OCI-LY7 (cell line): ENCODE results near the gene RPS16. TPM values are rescaled to one million over a fixed set of nuclear protein-coding genes. Genes with fewer than 3 reads are reported as not detected.

Experiments
- BruUV-seq: library from RNA; stranded (reverse); fragments of 400-500 nt; replicated peaks from 2 replicates; lab custom pipeline; 2021; lab: Mats Ljungman, UMichigan
- CTCF ChIA-PET: fragments of 300-600 bp; sonication (Branson Sonifier 250); formaldehyde crosslinking; loops from one replicate; lab custom pipeline; 2022; ENCODE audit warnings: antibody characterized with exemption; ENCODE audit not compliant: unreplicated experiment; lab: Charles Lee
- POLR2A ChIA-PET: fragments of 300-600 bp; sonication (Branson Sonifier 250); formaldehyde crosslinking; loops from one replicate; lab custom pipeline; 2022; ENCODE audit warnings: antibody characterized with exemption; lab: Charles Lee
- DNase-seq: peaks from one replicate; pipeline ENCODE4 v3.0.0-alpha.2; 2015; ENCODE audit warnings: low spot score
- H2AFZ ChIP-seq: fragments of 200-600 bp; sonication (generic), shearing (Covaris generic); 2 replicates; pipeline ENCODE4 v1.6.1; 2014; ENCODE audit warnings: mild to moderate bottlenecking, antibody characterized with exemption, low read length, moderate library complexity
- H3K27ac ChIP-seq: fragments of 200-600 bp; sonication (generic); 2 replicates; pipeline ENCODE4 v1.5.1; 2014; ENCODE audit warnings: mixed run types, low read depth, mild to moderate bottlenecking, moderate library complexity, low read length, inconsistent platforms; ENCODE audit not compliant: poor library complexity, severe bottlenecking
- H3K36me3 ChIP-seq: fragments of 200-600 bp; sonication (generic); 2 replicates; pipeline ENCODE4 v1.6.1; 2014; ENCODE audit warnings: mild to moderate bottlenecking, antibody characterized with exemption, low read length, moderate library complexity, mixed read lengths; ENCODE audit not compliant: insufficient read depth
- H3K4me1 ChIP-seq: fragments of 200-600 bp; sonication (generic); 2 replicates; pipeline ENCODE4 v1.5.1; 2014; ENCODE audit warnings: mild to moderate bottlenecking, low read length; ENCODE audit not compliant: insufficient read depth, poor library complexity, severe bottlenecking
- H3K4me2 ChIP-seq: fragments of 200-600 bp; sonication (generic); 2 replicates; pipeline ENCODE4 v1.6.1; 2014; ENCODE audit warnings: mild to moderate bottlenecking, low read length
- H3K4me3 ChIP-seq: fragments of 200-600 bp; sonication (generic); 2 replicates; pipeline ENCODE4 v1.5.1; 2014; ENCODE audit warnings: mild to moderate bottlenecking, low read depth, low read length; ENCODE audit not compliant: poor library complexity, severe bottlenecking
- H3K79me2 ChIP-seq: fragments of 200-600 bp; sonication (generic); 2 replicates; pipeline ENCODE4 v1.6.1; 2016; ENCODE audit warnings: low read depth, mild to moderate bottlenecking, low read length, moderate library complexity, mixed read lengths; ENCODE audit not compliant: insufficient read depth
- H3K9me2 ChIP-seq: fragments of 200-600 bp; sonication (generic); 2 replicates; pipeline ENCODE4 v1.6.1; 2016; ENCODE audit warnings: mild to moderate bottlenecking, low read length, mixed read lengths; ENCODE audit not compliant: insufficient read depth
- H3K9me3 ChIP-seq: fragments of 200-600 bp; sonication (generic); 2 replicates; pipeline ENCODE4 v1.6.1; 2014; ENCODE audit warnings: mild to moderate bottlenecking, mixed run types, low read length, mixed read lengths
- H4K20me1 ChIP-seq: fragments of 200-600 bp; sonication (generic); 2 replicates; pipeline ENCODE4 v1.6.1; 2014; ENCODE audit warnings: mild to moderate bottlenecking, antibody characterized with exemption, low read length, moderate library complexity, mixed read lengths; ENCODE audit not compliant: insufficient read depth
- EZH2phosphoT487 ChIP-seq: fragments of 200-600 bp; sonication (generic); IDR thresholded peaks from 2 replicates; pipeline ENCODE4 v1.6.1; 2018; ENCODE audit warnings: low read depth, borderline replicate concordance, mild to moderate bottlenecking, mixed run types, antibody characterized with exemption, low read length, moderate library complexity, mixed read lengths
- intact Hi-C: fragments of 100-400 bp; cut with micrococcal nuclease; formaldehyde crosslinking; loops from one replicate; pipeline ENCODE4 v1.10.0; 2022; ENCODE audit not compliant: unreplicated experiment
- total RNA-seq, 2 experiments: library from RNA; depleted of rRNA in 1 of 2; stranded (reverse); fragments of >200 nt in 1 of 2; shearing (Covaris generic) in 1 of 2; gene quantifications; 2 replicates each; pipeline ENCODE4 v1.2.3, GENCODE V29; 2014 to 2022
- TF ChIP-seq, protein P1 (sequence below): fragments of 200-600 bp; sonication (generic); conservative IDR thresholded peaks from 2 replicates; pipeline ENCODE4 v1.5.1; 2014; ENCODE audit warnings: mild to moderate bottlenecking, antibody characterized with exemption, low read length, moderate library complexity, mixed read lengths

Gene RPS16
- total RNA-seq, 2 experiments from 2014 or later = 634 to 3,661 TPM

DNA sequence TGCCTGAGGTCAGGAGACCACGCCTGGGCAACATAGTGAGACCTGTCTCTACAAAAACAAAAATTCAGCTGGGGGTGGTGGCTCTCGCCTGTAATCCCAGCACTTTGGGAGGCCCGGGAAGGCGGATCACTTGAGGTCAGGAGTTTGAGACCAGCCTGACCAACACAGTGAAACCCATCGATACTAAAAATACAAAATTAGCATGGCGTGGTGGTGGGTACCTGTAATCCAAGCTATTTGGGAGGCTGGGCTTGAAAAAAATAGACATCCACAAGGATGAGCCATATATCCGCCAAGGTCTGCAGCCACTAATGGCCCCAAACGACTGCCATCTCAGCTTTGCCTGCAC is 3.1 kb downstream of the RPS16 start:
- no peak overlapping the region for H3K27ac ChIP-seq
- H3K36me3 ChIP-seq = peaks cover 54% of the 10 kb centered on the region
- no peak overlapping the region for H2AFZ ChIP-seq
- BruUV-seq = no TSS peak
- H3K4me2 ChIP-seq = 0 out of 2 replicates have a peak overlapping the region, but pooled peaks have one; percentile 93
- DNase-seq = no peak
- peaks cover 36% of the 10 kb centered on the region for H3K79me2 ChIP-seq
- no peaks in the 10 kb centered on the region for H3K9me2 ChIP-seq
- peaks cover 26% of the 10 kb centered on the region for H3K4me1 ChIP-seq
- H4K20me1 ChIP-seq = peaks cover 17% of the 10 kb centered on the region
- POLR2A ChIA-PET = interaction anchor here (0.6 kb wide), 1 partner anchor 15 kb away, joined by 3 read pairs; no protein-coding TSS in a partner anchor
- no peak overlapping the region for H3K4me3 ChIP-seq
- CTCF ChIA-PET = no interaction called here
- H3K9me3 ChIP-seq = no peaks in the 10 kb centered on the region
- intact Hi-C loops = no loop called here
- TF ChIP-seq, protein P1, sequence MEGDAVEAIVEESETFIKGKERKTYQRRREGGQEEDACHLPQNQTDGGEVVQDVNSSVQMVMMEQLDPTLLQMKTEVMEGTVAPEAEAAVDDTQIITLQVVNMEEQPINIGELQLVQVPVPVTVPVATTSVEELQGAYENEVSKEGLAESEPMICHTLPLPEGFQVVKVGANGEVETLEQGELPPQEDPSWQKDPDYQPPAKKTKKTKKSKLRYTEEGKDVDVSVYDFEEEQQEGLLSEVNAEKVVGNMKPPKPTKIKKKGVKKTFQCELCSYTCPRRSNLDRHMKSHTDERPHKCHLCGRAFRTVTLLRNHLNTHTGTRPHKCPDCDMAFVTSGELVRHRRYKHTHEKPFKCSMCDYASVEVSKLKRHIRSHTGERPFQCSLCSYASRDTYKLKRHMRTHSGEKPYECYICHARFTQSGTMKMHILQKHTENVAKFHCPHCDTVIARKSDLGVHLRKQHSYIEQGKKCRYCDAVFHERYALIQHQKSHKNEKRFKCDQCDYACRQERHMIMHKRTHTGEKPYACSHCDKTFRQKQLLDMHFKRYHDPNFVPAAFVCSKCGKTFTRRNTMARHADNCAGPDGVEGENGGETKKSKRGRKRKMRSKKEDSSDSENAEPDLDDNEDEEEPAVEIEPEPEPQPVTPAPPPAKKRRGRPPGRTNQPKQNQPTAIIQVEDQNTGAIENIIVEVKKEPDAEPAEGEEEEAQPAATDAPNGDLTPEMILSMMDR = no peak
- TF ChIP-seq EZH2phosphoT487 = no peak

DNA sequence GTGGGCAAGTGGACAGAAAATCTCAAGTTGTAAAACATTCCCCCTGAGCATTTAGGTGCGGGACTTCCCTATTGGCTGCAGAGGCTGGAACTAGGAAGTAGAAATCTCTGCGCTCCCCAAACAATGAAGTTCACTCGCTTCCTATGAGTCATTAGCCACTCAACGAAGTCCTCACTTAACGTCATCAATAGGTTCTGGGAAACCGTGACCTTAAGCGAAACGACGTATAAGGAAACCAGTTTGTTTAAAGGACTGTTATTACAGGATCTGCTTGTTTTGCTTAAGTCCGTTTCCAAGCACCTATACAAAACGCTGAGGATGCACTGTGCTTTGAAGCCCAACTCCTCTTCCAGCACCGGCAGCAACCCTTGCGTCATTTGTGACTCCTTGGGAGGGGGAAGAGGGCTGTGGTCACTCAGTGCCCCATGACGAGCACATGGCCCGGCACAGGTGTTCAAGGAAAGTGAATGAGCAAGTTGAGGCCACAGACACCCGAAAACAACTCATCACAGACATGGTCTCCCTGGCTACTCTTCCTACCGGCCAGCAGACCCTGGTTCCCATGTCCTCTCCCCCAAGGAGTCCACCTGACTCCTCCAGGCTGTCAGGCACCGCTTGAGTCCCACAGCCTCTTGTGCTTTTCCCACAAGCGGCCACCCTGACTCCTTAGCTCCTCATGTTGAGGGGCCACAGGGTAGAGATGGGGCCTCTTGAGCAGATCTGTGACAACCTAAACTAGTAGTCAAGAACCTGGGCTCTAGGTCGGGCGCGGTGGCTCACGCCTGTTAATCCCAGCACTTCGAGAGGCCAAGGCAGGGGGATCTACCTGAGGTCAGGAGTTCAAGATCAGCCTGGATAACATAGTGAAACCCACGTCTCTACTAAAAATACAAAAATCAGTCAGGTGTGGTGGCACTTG is 4.8 kb downstream of the RPS16 start:
- no peak overlapping the region for H3K4me2 ChIP-seq
- CTCF ChIA-PET = no interaction called here

More for the DNA sequence above, 4.8 kb downstream of the RPS16 start:
- BruUV-seq = no TSS peak
- Histone ChIP-seq H3K4me1 (peaks cover 18% of the 10 kb centered on the region), H3K36me3 (peaks cover 56% of the 10 kb centered on the region), H3K79me2 (peaks cover 30% of the 10 kb centered on the region), H3K27ac (peak overlapping the region; percentile 11), H2AFZ (no peak overlapping the region), H3K9me3 (no peaks in the 10 kb centered on the region), H3K4me3 (no peak overlapping the region), H3K9me2 (no peaks in the 10 kb centered on the region), H4K20me1 (peaks cover 17% of the 10 kb centered on the region)
- intact Hi-C loops = no loop called here
- TF ChIP-seq, protein P1 = no peak
- no peak for TF ChIP-seq EZH2phosphoT487
- peak; percentile 34 for DNase-seq
- POLR2A ChIA-PET = no interaction called here
